Measurements from ENCODE around the gene UNC5C.

Gene UNC5C

GRCh38 chr4:95548738-95549245 is at the start of gene UNC5C:
TSS of gene UNC5C (minus strand) at chr4:95548973.
- no peak for DNase-seq (ENCODE audit: low spot score)

- DNase-seq (ENCODE audit: low spot score), result no peak
Observed at GRCh38 chr4:95596676-95597075, 47.9 kb upstream of the UNC5C start.

- no peak for DNase-seq (ENCODE audit: low spot score)
Observed at GRCh38 chr4:95594629-95595028, 45.9 kb upstream of the UNC5C start.

GRCh38 chr4:95594013-95594412 is 45.2 kb upstream of the UNC5C start:
- DNase-seq (ENCODE audit: low spot score), result no peak

- DNase-seq (ENCODE audit: low spot score), result no peak
Observed at GRCh38 chr4:95591278-95591677, 42.5 kb upstream of the UNC5C start.

GRCh38 chr4:95590615-95591014 is 41.8 kb upstream of the UNC5C start:
- DNase-seq (ENCODE audit: low spot score), result no peak

- DNase-seq (ENCODE audit: low spot score), result no peak
Observed at GRCh38 chr4:95585016-95585695, 36.4 kb upstream of the UNC5C start.

GRCh38 chr4:95580226-95580625 is 31.5 kb upstream of the UNC5C start:
- no peak for DNase-seq (ENCODE audit: low spot score)

- no peak for DNase-seq (ENCODE audit: low spot score)
Observed at GRCh38 chr4:95572304-95572991, 23.7 kb upstream of the UNC5C start.

- no peak for DNase-seq (ENCODE audit: low spot score)
Observed at GRCh38 chr4:95571577-95571976, 22.8 kb upstream of the UNC5C start.

GRCh38 chr4:95563638-95564337 is 15.0 kb upstream of the UNC5C start:
- DNase-seq (ENCODE audit: low spot score), result no peak

GRCh38 chr4:95560774-95561173 is 12.0 kb upstream of the UNC5C start:
- no peak for DNase-seq (ENCODE audit: low spot score)

GRCh38 chr4:95556207-95556859 is 7.6 kb upstream of the UNC5C start:
- no peak for DNase-seq (ENCODE audit: low spot score)

GRCh38 chr4:95552942-95553550 is 4.3 kb upstream of the UNC5C start:
- DNase-seq (ENCODE audit: low spot score), result no peak

GRCh38 chr4:95551653-95552052 is 2.9 kb upstream of the UNC5C start:
- DNase-seq (ENCODE audit: low spot score), result no peak

- no peak for DNase-seq (ENCODE audit: low spot score)
Observed at GRCh38 chr4:95550115-95550987, 1.6 kb upstream of the UNC5C start.

- no peak for DNase-seq (ENCODE audit: low spot score)
Observed at GRCh38 chr4:95549246-95550114, 707 bp upstream of the UNC5C start.

- no peak for DNase-seq (ENCODE audit: low spot score)
Observed at GRCh38 chr4:95547715-95548471, 880 bp downstream of the UNC5C start.

All from germinal center (tissue), 1 donor.